HG03354 (cell line): ENCODE results near the gene EFTUD2.

Source experiments
- ATAC-seq: cut with Tn5 transposase; IDR thresholded peaks from one replicate; pipeline ENCODE4 v1.9.1; 2021; ENCODE audit warnings: mild to moderate bottlenecking; ENCODE audit not compliant: unreplicated experiment, poor library complexity, severe bottlenecking

Gene EFTUD2

DNA sequence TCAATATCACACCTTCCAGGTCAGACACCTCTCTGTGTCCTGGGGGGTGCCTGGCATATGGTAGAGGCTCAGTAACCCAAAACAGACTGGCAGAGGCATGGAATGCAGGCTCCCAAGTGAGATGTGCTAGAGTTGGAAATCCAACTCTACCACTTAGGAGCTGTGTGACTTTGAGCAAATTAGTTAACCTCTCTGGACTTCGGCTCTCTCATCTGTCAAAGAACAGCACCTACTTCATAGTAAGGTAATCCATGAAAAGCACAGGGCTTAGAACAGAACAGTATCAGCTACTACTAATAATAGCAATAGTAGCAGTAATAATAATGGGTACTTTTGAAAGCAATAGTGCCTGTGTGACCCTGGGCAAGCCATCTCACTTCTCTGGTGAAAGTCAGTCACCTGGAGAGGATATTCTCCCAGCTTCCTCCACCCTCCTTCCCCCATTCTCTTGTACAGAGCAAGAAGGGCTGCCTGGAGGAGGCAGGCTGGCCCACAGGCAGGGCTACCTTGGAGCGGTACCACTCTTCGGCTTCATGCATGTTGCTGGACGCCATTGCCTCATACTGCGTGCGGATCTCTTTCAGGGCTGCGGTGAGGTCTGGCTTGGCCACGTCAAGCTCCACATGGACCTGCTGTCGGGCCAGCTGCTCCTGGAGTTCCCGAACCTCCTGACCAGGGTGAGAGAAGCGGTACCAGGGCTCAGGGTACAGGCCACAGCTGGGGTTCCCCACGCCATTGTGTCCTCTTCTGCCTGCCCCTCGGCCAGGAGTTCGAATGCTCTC is 13.7 kb upstream of the EFTUD2 start:
- no peak for ATAC-seq

- no peak for ATAC-seq
These were observed 12.1 kb upstream of the EFTUD2 start for GRCh38 chr17:44911133-44912001.

DNA sequence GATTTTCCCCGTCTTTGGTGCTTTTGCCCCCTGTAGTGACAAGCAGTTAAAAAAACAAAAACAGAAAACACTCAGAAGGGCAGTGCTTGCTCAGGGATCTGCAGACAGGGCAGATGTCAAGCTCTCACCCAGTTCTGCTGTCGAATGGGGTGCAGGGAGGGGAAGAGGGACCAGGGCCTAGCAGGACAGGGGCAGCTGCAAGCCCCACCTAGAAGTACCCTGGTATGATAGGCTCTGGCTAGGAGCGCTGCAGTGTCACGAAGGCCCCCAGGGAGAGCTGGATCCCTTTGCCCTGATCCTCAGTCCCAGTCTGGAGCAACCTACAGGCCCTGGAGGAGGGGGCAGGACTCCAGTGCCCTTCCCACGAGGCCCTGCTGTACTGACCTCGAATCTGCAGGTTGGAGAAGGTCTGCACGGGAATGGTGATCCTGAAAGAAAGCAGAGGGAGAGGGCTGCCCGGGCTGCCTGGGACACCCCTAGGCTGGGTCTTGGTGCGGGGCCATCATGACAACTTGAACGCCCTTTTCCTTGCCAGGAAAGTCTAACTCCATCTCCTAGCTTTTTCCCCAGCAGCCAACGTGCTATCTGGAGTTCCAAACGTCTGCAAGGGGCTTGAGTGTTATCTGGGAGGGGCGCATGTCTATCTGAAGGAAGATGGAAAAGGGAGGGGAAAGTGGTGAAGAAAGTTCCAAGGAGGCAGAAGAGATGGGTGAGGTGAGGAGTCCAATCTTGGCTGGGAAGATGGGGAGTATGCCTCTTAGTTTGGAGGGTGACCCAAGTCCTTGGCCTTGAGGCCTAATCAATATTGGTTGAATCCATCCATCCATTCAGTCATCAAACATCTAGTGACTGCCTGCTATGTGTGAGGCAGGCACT is 11.2 kb upstream of the EFTUD2 start:
- ATAC-seq, result no peak

GRCh38 chr17:44909681-44910144 is 10.5 kb upstream of the EFTUD2 start:
- ATAC-seq, result no peak

DNA sequence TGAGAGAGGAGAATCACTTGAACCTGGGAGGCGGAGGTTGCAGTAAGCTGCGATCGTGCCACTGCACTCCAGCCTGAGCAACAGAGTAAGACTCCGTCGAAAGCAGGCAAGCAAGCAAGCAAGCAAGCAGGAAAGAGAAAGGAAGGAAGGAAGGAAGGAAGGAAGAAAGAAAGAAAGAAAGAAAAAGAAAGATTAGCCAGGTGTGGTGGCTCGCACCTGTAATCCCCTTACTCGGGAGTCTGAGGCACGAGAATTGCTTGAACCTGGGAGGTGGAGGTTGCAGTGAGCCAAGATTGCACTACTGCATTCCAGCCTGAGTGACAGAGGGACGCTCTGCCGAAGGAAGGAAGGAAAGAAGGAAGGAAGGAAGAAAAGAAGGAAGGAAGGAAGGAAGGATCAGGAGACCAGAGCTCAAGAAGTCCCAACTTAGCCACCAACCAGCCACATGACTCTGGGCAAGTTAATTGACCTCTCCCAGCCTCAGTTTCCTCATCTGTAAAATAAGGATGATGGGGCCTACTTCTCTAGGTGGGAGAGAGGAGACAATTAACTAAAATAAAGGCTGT is 9.6 kb upstream of the EFTUD2 start:
- ATAC-seq, result no peak

GRCh38 chr17:44907729-44908470 is 8.7 kb upstream of the EFTUD2 start:
- ATAC-seq, result no peak

GRCh38 chr17:44906763-44907728 is 7.8 kb upstream of the EFTUD2 start:
- ATAC-seq, result no peak

GRCh38 chr17:44906010-44906646 is 6.9 kb upstream of the EFTUD2 start:
- ATAC-seq, result no peak

DNA sequence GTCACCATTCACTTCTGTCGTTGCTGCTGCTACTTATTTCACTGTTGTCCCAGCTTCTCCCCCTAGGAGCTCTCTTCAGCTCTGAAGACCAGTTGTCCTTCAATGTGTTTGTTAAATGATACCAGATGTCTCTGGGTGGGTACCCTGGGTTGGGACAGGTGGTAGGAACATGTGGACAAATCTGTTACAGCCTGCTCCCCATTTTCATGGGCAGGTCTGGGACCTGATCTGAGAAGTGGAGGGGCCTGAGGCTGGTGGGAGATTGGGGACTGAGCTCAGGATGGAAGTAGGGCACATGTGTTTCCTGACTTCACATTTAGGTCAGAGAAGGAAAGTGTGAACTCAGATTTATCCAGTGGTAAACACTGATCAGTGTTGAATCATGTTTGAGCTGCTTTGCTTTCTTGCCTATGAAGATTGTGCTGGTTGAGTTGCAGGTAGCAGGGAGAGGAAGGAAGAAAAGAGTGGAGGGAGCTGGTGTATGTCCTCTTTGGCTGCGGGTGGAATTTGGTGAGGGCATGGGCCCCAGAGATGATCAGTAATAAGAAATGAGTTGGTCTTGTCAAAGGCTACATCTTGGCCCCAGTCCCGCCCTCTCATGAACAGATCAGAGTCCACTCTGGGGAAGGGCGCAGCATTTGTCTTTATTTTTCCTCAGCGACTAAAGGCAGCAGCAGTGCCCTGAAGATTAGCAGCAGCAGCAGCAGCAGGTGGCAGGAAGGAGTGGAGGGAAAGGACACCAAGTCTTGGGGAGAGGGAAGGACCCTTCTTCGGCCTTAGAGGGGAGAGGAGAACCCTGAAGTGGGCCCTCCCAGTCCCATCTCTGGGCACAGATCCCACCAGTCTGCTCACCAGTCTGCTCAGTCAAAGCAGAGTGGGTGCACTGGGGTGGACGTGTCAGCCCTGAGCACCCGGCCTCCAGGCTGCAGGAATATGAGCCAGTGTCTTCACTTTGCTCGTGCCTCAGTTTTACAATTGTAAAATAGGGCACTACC is 6.1 kb upstream of the EFTUD2 start:
- ATAC-seq, result no peak

GRCh38 chr17:44904001-44904984 is 5.0 kb upstream of the EFTUD2 start:
- ATAC-seq, result no peak

DNA sequence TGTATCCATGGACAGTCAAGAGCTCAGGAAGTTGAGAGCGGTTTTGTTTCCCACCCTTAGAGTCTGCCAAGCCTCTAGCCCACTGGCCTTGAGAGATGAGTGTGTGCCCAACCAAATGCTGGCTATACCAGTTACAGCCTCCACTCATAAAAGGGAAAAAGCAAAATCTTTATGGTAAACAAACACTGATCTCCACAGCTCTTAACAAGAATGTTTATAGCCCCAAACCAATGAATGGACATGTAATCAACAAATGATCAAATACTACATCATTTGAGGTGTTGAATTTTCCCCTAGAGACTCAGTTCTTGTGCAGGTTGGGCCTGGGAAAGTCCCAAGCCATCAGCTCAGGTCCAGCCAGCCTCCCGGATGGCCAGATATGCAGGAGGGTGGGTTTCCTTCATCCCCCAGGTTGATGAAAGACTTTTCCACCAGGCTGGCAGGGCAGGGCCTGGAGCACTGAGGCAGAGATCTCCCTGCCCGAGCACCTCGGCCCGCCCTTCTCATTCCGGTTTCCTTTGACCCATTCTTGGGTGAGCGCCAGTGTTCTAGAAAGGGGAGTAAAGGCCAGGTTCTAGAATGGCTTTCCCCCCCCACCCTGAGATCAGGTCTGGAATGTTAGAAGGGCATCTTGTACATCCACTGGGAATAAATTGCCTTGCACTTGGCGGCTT is 3.9 kb upstream of the EFTUD2 start:
- no peak for ATAC-seq

DNA sequence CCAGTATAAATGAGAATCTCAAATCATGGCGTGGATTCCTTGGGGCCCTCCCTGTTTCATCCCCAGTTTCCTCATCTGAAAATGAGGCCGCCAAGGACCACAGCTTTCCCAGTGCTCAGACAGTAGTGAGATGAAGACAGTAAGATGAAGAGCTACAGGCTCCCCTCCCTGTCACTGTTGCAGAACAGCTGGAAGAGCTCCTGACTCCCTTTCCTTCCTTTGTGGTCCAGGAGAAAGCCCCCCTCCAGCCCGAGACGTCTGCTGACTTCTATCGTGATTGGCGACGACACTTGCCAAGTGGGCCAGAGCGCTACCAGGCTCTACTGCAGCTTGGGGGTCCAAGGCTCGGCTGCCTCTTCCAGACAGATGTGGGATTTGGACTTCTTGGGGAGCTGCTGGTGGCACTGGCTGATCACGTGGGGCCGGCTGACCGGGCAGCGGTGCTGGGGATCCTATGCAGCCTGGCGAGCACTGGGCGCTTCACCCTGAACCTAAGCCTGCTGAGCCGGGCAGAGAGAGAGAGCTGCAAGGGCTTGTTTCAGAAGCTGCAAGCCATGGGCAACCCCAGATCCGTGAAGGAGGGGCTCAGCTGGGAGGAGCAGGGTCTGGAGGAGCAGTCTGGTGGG is 3.0 kb upstream of the EFTUD2 start:
- no peak for ATAC-seq

DNA sequence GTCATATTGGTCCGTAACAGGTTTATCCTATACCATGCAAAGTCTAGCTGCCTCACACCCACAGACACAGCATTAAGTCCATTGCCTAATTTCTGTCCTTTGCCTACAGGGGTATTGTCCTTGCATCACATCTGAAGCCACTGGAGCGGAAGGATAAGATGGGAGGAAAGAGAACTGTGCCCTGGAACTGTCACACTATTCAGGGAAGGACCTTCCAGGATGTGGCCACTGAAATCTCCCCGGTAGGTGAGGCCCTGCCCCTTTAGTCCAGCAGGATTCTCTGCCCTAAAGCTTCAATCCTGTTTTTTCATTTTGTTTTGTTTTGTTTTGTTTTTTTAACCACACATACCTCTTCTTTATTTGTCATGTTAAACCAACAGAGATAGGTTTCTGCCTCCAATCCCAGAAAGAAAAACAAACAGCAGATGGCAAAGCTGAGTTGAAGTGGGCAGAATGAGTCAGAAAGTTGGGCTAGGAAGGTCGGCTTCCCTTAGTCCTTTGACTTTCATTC is 2.2 kb upstream of the EFTUD2 start:
- ATAC-seq, result no peak

DNA sequence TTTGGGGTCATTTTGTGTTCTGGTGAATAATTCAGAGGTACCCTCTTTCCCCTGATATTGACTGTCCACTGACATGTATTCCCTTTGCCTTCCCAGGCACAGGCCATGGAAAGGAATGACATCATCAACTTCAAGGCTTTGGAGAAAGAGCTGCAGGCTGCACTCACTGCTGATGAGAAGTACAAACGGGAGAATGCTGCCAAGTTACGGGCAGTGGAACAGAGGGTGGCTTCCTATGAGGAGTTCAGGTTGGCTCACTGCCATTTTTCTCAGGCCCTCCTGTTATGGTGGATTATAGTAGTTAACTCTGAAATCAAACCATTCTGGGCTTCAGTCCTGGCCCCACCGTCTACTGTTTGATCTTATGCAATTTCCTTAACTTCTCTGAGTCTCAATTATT is 1.6 kb upstream of the EFTUD2 start:
- no peak for ATAC-seq
